ENCODE measurements around the gene SLC29A2. TPM values are rescaled to one million over a fixed set of nuclear protein-coding genes. Genes with fewer than 3 reads are reported as not detected.
A peak's percentile ranks its signal among the peaks of the same experiment; 100 is the strongest.
"Not testable (repeated sequence)": the region's sequence is repeated elsewhere in the genome, so short reads cannot be mapped to it uniquely, and the experiment has no call there.

SLC29A2 gene
- total RNA-seq, 1 experiment from 2014 or later = 39.7 TPM

DNA sequence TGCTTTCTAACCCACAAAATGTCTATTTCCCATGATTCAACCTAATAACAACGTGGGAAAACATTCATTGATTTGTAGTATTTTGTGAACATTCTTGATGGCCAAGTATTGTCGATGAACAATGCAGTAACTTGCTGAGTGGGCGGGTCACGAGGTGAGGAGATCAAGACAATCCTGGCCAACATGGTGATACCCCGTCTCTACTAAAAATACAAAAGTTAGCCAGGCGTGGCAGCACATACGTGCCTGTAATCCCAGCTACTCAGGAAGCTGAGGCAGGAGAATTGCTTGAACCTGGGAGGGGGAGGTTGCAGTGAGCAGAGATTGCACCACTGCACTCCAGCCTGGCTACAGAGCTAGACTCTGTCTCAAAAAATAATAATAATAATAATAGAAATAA, 8.7 kb upstream of the SLC29A2 start:
- H3K9me3 ChIP-seq (ENCODE audit: control insufficient read depth in 1 of 2, insufficient read depth in 1 of 2, low read depth in 1 of 2, low read length in 2 of 2); H3K9me2 ChIP-seq (ENCODE audit: insufficient read depth); intact Hi-C loops (cut with micrococcal nuclease); H3K9ac ChIP-seq (ENCODE audit: low read length); H3K4me3 ChIP-seq (replicated peaks in 1 of 2; ENCODE audit: low read depth in 1 of 2, low read length in 2 of 2); H4K20me1 ChIP-seq (ENCODE audit: insufficient read depth); H3K27me3 ChIP-seq (ENCODE audit: insufficient read depth, low read length); H3K79me2 ChIP-seq (ENCODE audit: insufficient read depth, low read length); RAD21 ChIA-PET (ENCODE audit: low non-redundant PET in 1 of 2, low total read pairs in 2 of 2, uncharacterized antibody in 2 of 2, unreplicated experiment in 2 of 2); H3K36me3 ChIP-seq (ENCODE audit: control insufficient read depth in 1 of 2, insufficient read depth in 2 of 2, low read length in 2 of 2); H3K27ac ChIP-seq (ENCODE audit: low read depth, low read length); DNase-seq (ENCODE audit: low read depth, low spot score); BruUV-seq (replicated peaks): not testable (repeated sequence)
- Histone ChIP-seq H3K4me2 (ENCODE audit: low read length) (peak overlapping the region; percentile 49), H2AFZ (ENCODE audit: low read depth, low read length, poor library complexity, severe bottlenecking) (peak overlapping the region; percentile 95), H3K4me1 (ENCODE audit: control insufficient read depth in 1 of 2, insufficient read depth in 2 of 2, low read length in 2 of 2) (peaks cover 8 to 20% of the 10 kb centered on the region in 2 experiments)
- TF ChIP-seq CTCF (IDR thresholded peaks at IDR 0.05 in 2 of 3, conservative IDR thresholded peaks at IDR 0.05 in 1 of 3; ENCODE audit: borderline replicate concordance in 1 of 3, insufficient read depth in 1 of 3, low read depth in 2 of 3, low read length in 2 of 3) (0 out of 6 replicates have a peak, but pooled peaks of 1 of the 3 experiments have one; percentile 8), EGR1 (IDR thresholded peaks at IDR 0.05; ENCODE audit: low read depth) (peak; percentile 80), CBX3 (IDR thresholded peaks at IDR 0.05; ENCODE audit: low read depth) (peak; percentile 50; the same call in 1 of the 2 replicates)
- TF ChIP-seq, protein P1, sequence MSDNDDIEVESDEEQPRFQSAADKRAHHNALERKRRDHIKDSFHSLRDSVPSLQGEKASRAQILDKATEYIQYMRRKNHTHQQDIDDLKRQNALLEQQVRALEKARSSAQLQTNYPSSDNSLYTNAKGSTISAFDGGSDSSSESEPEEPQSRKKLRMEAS (IDR thresholded peaks at IDR 0.05) = peak; percentile 50
- ChIA-PET CTCF (interaction anchor here (0.7 to 1.6 kb wide), 4 partner anchors 9 to 69 kb away, joined by 3 to 11 read pairs (median 4); no protein-coding TSS in a partner anchor), POLR2A (interaction anchor here (1.6 kb wide), 1 partner anchor 68 kb away, joined by 7 read pairs; no protein-coding TSS in a partner anchor)
- ATAC-seq = peak; percentile 86

- intact Hi-C loops (cut with micrococcal nuclease) = loop anchor here (5.0 kb wide), 1 partner anchor 61 kb away; no protein-coding TSS in a partner anchor
- H3K36me3 ChIP-seq (ENCODE audit: control insufficient read depth in 1 of 2, insufficient read depth in 2 of 2, low read length in 2 of 2) = peaks cover 1 to 14% of the 10 kb centered on the region in 2 experiments; a peak in 3 of 4 replicates
- not testable (repeated sequence) for H3K27me3 ChIP-seq (ENCODE audit: insufficient read depth, low read length); DNase-seq (ENCODE audit: low read depth, low spot score); H3K9me2 ChIP-seq (ENCODE audit: insufficient read depth); H3K9ac ChIP-seq (ENCODE audit: low read length); H3K9me3 ChIP-seq (ENCODE audit: control insufficient read depth in 1 of 2, insufficient read depth in 1 of 2, low read depth in 1 of 2, low read length in 2 of 2); H3K4me3 ChIP-seq (replicated peaks in 1 of 2; ENCODE audit: low read depth in 1 of 2, low read length in 2 of 2); H3K27ac ChIP-seq (ENCODE audit: low read depth, low read length); ATAC-seq; H4K20me1 ChIP-seq (ENCODE audit: insufficient read depth); BruUV-seq (replicated peaks)
- H3K4me2 ChIP-seq (ENCODE audit: low read length) = peak overlapping the region; percentile 86
- H2AFZ ChIP-seq (ENCODE audit: low read depth, low read length, poor library complexity, severe bottlenecking) = peak overlapping the region; percentile 87
- H3K79me2 ChIP-seq (ENCODE audit: insufficient read depth, low read length) = peaks cover 27% of the 10 kb centered on the region
- H3K4me1 ChIP-seq (ENCODE audit: control insufficient read depth in 1 of 2, insufficient read depth in 2 of 2, low read length in 2 of 2) = peaks cover 19 to 33% of the 10 kb centered on the region in 2 experiments
- RAD21 ChIA-PET (ENCODE audit: low non-redundant PET in 1 of 2, low total read pairs in 2 of 2, uncharacterized antibody in 2 of 2, unreplicated experiment in 2 of 2) = interaction anchor here in 1 of 2 experiments (0.6 kb wide), 1 partner anchor 15 kb away, joined by 3 read pairs; no protein-coding TSS in a partner anchor
- CTCF ChIA-PET = interaction anchor here (0.6 to 2.4 kb wide), 4 partner anchors 12 to 1756 kb away, joined by 4 to 21 read pairs (median 7); no protein-coding TSS in a partner anchor
- POLR2A ChIA-PET = interaction anchor here (1.2 kb wide), 1 partner anchor 319 kb away, joined by 3 read pairs; no protein-coding TSS in a partner anchor
Measured at GRCh38 chr11:66373690-66374287, 2.2 kb upstream of the SLC29A2 start.

Measured in HCT116 (cell line).